Testis (tissue), 2 donors: ENCODE data around the gene DCAF5.

ENCODE experiments used
- POLR2A ChIP-seq: fragments of 450-650 bp; IDR thresholded peaks from one replicate; pipeline ENCODE4 v1.6.1; 2017; ENCODE audit warnings: antibody characterized with exemption, mild to moderate bottlenecking, moderate library complexity
- TF ChIP-seq, protein P1 (sequence below), 3 experiments: fragments of 450-650 bp in 2 of 3; fragments of 200-600 bp in 1 of 3; sonication (generic) in 1 of 3; IDR thresholded peaks; one replicate each; pipeline ENCODE4 v1.5.1; 2016 to 2019; ENCODE audit warnings: antibody characterized with exemption in 3 of 3, mild to moderate bottlenecking in 2 of 3, moderate library complexity in 1 of 3

GRCh38 chr14:69091695-69092094, 61.2 kb downstream of the DCAF5 start:
- TF ChIP-seq POLR2A: no peak
- TF ChIP-seq, protein P1, sequence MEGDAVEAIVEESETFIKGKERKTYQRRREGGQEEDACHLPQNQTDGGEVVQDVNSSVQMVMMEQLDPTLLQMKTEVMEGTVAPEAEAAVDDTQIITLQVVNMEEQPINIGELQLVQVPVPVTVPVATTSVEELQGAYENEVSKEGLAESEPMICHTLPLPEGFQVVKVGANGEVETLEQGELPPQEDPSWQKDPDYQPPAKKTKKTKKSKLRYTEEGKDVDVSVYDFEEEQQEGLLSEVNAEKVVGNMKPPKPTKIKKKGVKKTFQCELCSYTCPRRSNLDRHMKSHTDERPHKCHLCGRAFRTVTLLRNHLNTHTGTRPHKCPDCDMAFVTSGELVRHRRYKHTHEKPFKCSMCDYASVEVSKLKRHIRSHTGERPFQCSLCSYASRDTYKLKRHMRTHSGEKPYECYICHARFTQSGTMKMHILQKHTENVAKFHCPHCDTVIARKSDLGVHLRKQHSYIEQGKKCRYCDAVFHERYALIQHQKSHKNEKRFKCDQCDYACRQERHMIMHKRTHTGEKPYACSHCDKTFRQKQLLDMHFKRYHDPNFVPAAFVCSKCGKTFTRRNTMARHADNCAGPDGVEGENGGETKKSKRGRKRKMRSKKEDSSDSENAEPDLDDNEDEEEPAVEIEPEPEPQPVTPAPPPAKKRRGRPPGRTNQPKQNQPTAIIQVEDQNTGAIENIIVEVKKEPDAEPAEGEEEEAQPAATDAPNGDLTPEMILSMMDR (IDR thresholded peaks at IDR 0.05): no peak
